ENCODE data around the gene NAB2. TPM values are rescaled to one million over a fixed set of nuclear protein-coding genes. Genes with fewer than 3 reads are reported as not detected.
A peak's percentile ranks its signal among the peaks of the same experiment; 100 is the strongest.

The NAB2 gene
- total and polyA plus RNA-seq, 9 of the 15 experiments (the other 6 are each of a cell fraction or from before 2014, with no cell fraction given) = 0.45 to 40.9 (median 20.4) TPM

- TF ChIP-seq MCM2 (IDR thresholded peaks at IDR 0.05; ENCODE audit: low read depth) (no peak), THAP7 (CRISPR knock-in tag; IDR thresholded peaks at IDR 0.05) (no peak), ZNF3 (CRISPR knock-in tag; IDR thresholded peaks at IDR 0.05) (no peak), RFX7 (CRISPR knock-in tag; IDR thresholded peaks at IDR 0.05) (no peak), ELF1 (tag; IDR thresholded peaks at IDR 0.05) (peak; percentile 57), GMEB1 (CRISPR knock-in tag; IDR thresholded peaks at IDR 0.05) (no peak), ZNF165 (CRISPR knock-in tag; IDR thresholded peaks at IDR 0.05; ENCODE audit: borderline replicate concordance) (no peak), ID3 (CRISPR knock-in tag; IDR thresholded peaks at IDR 0.05) (no peak), ID3 (tag; IDR thresholded peaks at IDR 0.05) (no peak), HEY1 (CRISPR knock-in tag; IDR thresholded peaks at IDR 0.05; ENCODE audit: borderline replicate concordance) (no peak), PBX2 (CRISPR knock-in tag; IDR thresholded peaks at IDR 0.05; ENCODE audit: low read depth) (no peak), PBX2 (tag; conservative IDR thresholded peaks at IDR 0.05; ENCODE audit: low read depth) (no peak), GTF3C2 (IDR thresholded peaks at IDR 0.05; ENCODE audit: borderline replicate concordance, extremely low read depth, insufficient read length) (no peak), ZNF282 (CRISPR knock-in tag; IDR thresholded peaks at IDR 0.05) (no peak), CLOCK (CRISPR knock-in tag; IDR thresholded peaks at IDR 0.05; ENCODE audit: borderline replicate concordance) (no peak), HDAC3 (IDR thresholded peaks at IDR 0.05; ENCODE audit: borderline replicate concordance, partially characterized antibody) (no peak), HDGF (IDR thresholded peaks at IDR 0.05) (peak; percentile 83; the same call in 1 of the 2 replicates)
These were observed 22.3 kb downstream of the NAB2 start, which contains the start of gene STAT6 (continued) for GRCh38 chr12:57111031-57111734.

Data from K562 (cell line).